Smooth muscle cell of the coronary artery (primary cell): ENCODE measurements around the gene SEPTIN11. TPM values are rescaled to one million over a fixed set of nuclear protein-coding genes. Genes with fewer than 3 reads are reported as not detected.

ENCODE experiments used
- total RNA-seq: library from RNA; depleted of rRNA; stranded (reverse); fragments of >200 nt; gene quantifications from 2 replicates; pipeline ENCODE4 v1.2.3, GENCODE V29; 2014; ENCODE audit warnings: low replicate concordance

SEPTIN11 gene
- total RNA-seq: 207 and 225 TPM in 2 replicates

DNA sequence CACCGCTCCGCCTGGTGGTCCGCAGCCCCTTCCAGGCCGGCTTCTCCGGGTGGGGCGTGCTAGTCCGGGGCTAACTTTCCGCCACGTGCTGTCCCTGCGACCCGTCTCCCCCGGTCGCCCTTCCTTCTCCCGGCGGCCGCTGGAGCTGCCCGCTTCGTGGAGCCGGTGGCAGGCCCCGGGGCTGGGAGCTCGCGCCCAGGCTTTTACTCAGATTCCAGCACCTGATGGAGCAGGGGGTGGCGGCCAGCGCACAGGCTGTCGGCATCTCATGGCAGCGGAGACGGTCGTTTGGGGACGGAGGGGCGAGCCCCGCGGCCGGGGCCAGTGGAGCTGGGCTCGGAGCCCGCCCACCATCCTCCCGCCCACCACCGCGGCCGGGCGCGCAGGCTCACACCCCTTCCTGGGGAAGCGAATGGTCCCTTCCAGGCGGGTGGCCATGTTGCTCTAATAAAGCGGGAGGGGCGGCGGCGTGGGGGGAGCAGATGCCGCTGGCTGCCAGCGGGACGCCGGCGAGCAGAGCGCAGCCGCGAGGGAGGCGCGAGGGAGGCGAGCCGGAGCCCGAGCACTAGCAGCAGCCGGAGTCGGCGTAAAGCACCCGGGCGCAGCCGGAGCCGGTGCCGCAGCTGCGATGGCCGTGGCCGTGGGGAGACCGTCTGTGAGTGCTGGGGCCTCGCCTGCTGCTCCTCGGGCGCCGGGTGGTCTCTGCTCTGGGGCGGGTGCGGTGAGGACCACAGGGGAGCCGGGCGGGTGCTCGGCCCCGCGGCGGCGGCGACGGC is at the start of gene SEPTIN11:
TSS of gene SEPTIN11 (plus strand) at position 477 of the 776 bp plus-strand sequence. CDS start at position 629, 152 bp downstream.

Other genes with a start within 250 kb of the SEPTIN11 start
- gene SOWAHB, start 51.6 kb upstream of the SEPTIN11 start, total RNA-seq: not detected in 2 replicates
- 101 and 250 TPM in 2 replicates for gene CCNI, start 126.2 kb downstream of the SEPTIN11 start, total RNA-seq
- 8.2 and 14.7 TPM in 2 replicates for gene CCNG2, start 207.5 kb downstream of the SEPTIN11 start, total RNA-seq